Pancreas (tissue), 10 donors: Measurements from ENCODE around the gene IRX4. TPM values are rescaled to one million over a fixed set of nuclear protein-coding genes. Genes with fewer than 3 reads are reported as not detected.

ENCODE experiments used
- ATAC-seq, 4 donors: fragments of 200-7000 bp; cut with Tn5 transposase; one replicate each; pipeline versions ENCODE4 v1.8.0 to v1.9.1; 2020; ENCODE audit warnings: mild to moderate bottlenecking in 4 of 4, moderate library complexity in 4 of 4
- DNase-seq, 6 donors: peaks; one replicate each; pipeline ENCODE4 v3.0.0-alpha.2; 2020
- FAIRE-seq: peaks from 2 replicates; lab custom pipeline; 2012; peaks lifted over from hg19 to GRCh38; lab: Jason Lieb, UNC
- H3K27ac ChIP-seq, 4 donors: fragments of 200-600 bp; sonication (generic); 1 replicate in 3 of 4; 2 replicates in 1 of 4; pipeline versions ENCODE4 v1.5.0 to v1.8.0; 2020
- H3K27me3 ChIP-seq, 4 donors: fragments of 200-600 bp; one replicate each; pipeline ENCODE4 v1.8.0; 2021
- H3K36me3 ChIP-seq, 3 donors: fragments of 200-600 bp; sonication (generic) in 1 of 3; one replicate each; pipeline versions ENCODE4 v1.5.0 to v1.8.0; 2020 to 2021
- H3K4me1 ChIP-seq, 3 donors: fragments of 200-600 bp; one replicate each; pipeline ENCODE4 v1.8.0; 2021
- H3K4me3 ChIP-seq, 4 donors: fragments of 200-600 bp; sonication (generic) in 2 of 4; one replicate each; pipeline versions ENCODE4 v1.5.0 to v1.8.0; 2020 to 2021
- H3K9me3 ChIP-seq, 4 donors: fragments of 200-600 bp; one replicate each; pipeline ENCODE4 v1.8.0; 2021
- WGBS, 2 donors: extraction: QIAGEN DNeasy Blood & Tissue Kit; methylation state at CpG; one replicate each; pipeline ENCODE4 v1.1.7; 2013; 5-methylcytosine and 5-hydroxymethylcytosine counted together
- intact Hi-C, 3 donors: fragments of 100-400 bp; cut with DNase I; formaldehyde crosslinking; loops; one replicate each; pipeline versions ENCODE4 v1.11.1 to v1.14.2; 2022
- polyA plus RNA-seq, 2 donors: library from polyadenylated mRNA; stranded (reverse); fragments of 200-250 nt; gene quantifications; one replicate each; pipeline ENCODE4 v1.2.3, GENCODE V29; 2013
- total RNA-seq, 6 donors: library from RNA; stranded (reverse); fragmentation: NEBNext Ultra II Directional in 4 of 6; extraction: Animal tissue kit (Norgen Biotek cat#: 25700) in 4 of 6; gene quantifications; one replicate each; pipeline versions ENCODE4 v1.2.1 to v1.2.4, GENCODE V29; 2021 to 2023
- TF ChIP-seq, protein P1 (sequence below), 4 donors: fragments of 200-600 bp; sonication (generic) in 3 of 4; IDR thresholded peaks; one replicate each; pipeline versions ENCODE4 v1.5.0 to v1.8.0; 2021; ENCODE audit warnings: antibody characterized with exemption in 4 of 4
- donor health status: healthy with polysubstance abuse.
- donor health status: DM: no; HTN: no; CAD: no; lungs with moderate emphysema.
- donor health status: DM: no; HTN: no; CAD: no.
- donor health status: control.
- donor health status: control.
- donor health status: Bipolar disorder and iron deficiency.
- donor health status: DM: yes; HTN: yes; CAD: no.
- donor health status: DM: no; HTN: no; CAD: no.
- donor health status: DM: no; HTN: no; CAD: no.
- donor health status: DM: yes; HTN: yes; CAD: no.

The IRX4 gene
- total and polyA plus RNA-seq, 8 donors = 0.31 TPM; not detected in 7

DNA sequence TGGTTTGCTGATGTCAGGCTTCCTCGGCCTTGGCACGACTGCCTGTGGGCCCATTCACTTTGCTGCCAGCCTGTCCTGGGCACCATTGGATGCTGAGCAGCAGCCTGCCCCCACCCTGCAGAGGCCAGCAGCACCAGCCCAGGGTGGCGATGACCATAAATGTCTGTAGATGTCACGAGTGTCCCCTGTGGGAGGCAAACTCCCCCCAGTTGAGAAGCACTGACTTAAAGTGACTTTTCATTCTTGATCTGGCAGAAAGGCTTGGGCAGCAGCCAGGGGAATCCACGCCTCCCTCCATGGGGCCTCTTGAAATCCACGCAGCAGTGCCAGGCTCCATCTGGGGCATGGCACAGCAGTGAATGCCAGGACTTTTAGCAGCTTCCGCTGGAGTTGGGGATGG lies 21.8 kb downstream of the IRX4 start:
- TF ChIP-seq, protein P1, sequence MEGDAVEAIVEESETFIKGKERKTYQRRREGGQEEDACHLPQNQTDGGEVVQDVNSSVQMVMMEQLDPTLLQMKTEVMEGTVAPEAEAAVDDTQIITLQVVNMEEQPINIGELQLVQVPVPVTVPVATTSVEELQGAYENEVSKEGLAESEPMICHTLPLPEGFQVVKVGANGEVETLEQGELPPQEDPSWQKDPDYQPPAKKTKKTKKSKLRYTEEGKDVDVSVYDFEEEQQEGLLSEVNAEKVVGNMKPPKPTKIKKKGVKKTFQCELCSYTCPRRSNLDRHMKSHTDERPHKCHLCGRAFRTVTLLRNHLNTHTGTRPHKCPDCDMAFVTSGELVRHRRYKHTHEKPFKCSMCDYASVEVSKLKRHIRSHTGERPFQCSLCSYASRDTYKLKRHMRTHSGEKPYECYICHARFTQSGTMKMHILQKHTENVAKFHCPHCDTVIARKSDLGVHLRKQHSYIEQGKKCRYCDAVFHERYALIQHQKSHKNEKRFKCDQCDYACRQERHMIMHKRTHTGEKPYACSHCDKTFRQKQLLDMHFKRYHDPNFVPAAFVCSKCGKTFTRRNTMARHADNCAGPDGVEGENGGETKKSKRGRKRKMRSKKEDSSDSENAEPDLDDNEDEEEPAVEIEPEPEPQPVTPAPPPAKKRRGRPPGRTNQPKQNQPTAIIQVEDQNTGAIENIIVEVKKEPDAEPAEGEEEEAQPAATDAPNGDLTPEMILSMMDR (IDR thresholded peaks at IDR 0.05) = no peak
- Histone ChIP-seq H3K27me3 (no peaks in the 10 kb centered on the region), H3K27ac (no peak overlapping the region), H3K9me3 (no peaks in the 10 kb centered on the region), H3K4me1 (no peaks in the 10 kb centered on the region), H3K36me3 (no peaks in the 10 kb centered on the region), H3K4me3 (no peak overlapping the region)
- WGBS, 2 donors = 55 to 63% methylated on average over 7 of the region's 7 CpGs
- ATAC-seq (no peak), DNase-seq (peak in 1 of 6 donors; percentile 26), FAIRE-seq (no peak)
- intact Hi-C loops = no loop called here

DNA sequence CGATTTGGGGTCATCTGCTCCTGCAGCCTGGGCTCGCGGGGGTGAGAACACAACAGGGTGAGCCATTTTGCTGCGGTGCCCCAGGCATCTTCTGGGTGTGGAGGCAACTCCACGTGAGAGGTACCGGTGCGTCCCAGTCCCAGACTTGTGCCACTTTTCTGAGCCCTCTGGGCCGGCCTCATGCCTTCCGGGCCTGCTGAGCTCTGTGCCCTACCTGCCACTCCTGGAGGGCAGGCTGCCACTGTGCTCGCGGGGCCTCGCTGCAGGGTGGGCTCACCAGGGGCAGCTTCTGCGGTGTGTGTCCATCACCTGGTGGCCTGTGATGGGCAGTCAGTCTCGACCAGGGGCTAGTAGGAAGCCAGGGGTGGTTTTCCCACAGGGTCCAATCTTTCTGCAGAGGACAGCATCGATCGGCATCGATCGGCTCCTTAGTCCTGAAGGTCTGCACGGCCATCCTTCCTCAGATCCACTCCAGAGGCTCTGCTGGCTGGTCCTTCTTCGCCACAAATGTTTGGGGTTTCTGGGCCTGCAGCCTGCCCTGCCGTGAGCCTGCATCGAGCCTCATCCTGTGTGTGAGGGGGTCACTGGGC lies 22.6 kb downstream of the IRX4 start:
- 66 to 74% methylated on average over 22 of the region's 22 CpGs for WGBS, 2 donors
- Histone ChIP-seq H3K27me3 (no peaks in the 10 kb centered on the region), H3K4me1 (no peaks in the 10 kb centered on the region), H3K27ac (no peak overlapping the region), H3K9me3 (no peaks in the 10 kb centered on the region), H3K4me3 (no peak overlapping the region), H3K36me3 (no peaks in the 10 kb centered on the region)
- intact Hi-C loops = no loop called here
- TF ChIP-seq, protein P1 (IDR thresholded peaks at IDR 0.05) = no peak
- no peak for FAIRE-seq
- no peak for ATAC-seq
- peak in 1 of 6 donors; percentile 54 for DNase-seq

DNA sequence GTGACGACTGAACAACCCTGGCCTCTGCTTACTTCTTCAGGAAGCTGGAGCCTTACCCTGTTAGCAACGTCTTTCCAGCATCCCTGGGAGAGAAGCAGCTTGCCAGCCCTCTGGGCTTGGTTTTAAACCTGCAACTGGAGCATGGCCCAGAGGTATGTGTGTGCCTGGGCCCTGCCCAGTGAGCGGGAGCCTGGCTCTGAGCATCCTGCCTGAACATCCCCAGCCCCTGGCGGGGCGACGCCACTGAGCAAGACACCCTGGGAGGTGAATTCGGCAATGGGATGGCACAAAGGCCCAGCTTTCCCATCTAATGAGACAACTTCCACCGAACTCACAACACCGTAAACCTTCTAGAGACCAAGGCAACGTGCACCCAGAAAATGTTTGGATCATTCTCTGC lies 23.6 kb downstream of the IRX4 start:
- no peaks in the 10 kb centered on the region for H3K27me3 ChIP-seq
- intact Hi-C loops = no loop called here
- H3K4me3 ChIP-seq = no peak overlapping the region
- H3K36me3 ChIP-seq = no peaks in the 10 kb centered on the region
- FAIRE-seq (no peak), ATAC-seq (no peak), DNase-seq (peak in 1 of 6 donors; percentile 25)
- TF ChIP-seq, protein P1 (IDR thresholded peaks at IDR 0.05) = no peak
- H3K4me1 ChIP-seq = no peaks in the 10 kb centered on the region
- 70 to 77% methylated on average over 10 of the region's 10 CpGs for WGBS, 2 donors
- no peak overlapping the region for H3K27ac ChIP-seq
- H3K9me3 ChIP-seq = no peaks in the 10 kb centered on the region

DNA sequence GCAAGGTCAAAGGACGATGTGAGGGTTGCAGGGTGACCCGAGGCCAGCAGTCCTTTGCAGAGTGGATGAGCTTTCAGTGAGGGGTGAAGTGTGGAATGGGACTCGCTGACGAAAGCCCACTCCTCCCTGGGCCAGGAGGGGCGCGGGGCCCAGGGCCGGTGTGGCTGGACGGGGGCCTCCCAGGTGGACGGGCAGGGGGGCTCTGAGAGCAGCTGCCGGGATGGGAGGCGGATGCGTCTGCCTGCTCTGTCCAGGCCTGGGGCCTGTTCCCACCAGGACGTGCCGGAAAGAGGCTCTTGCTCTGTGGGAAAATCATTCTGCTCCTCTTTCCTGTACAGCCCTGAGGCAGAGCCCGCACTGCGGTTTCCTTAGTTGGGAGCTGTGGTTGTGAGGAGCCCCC lies 24.3 kb downstream of the IRX4 start:
- Histone ChIP-seq H3K9me3 (no peaks in the 10 kb centered on the region), H3K4me1 (no peaks in the 10 kb centered on the region), H3K36me3 (no peaks in the 10 kb centered on the region), H3K27me3 (no peaks in the 10 kb centered on the region), H3K4me3 (no peak overlapping the region), H3K27ac (no peak overlapping the region)
- TF ChIP-seq, protein P1 (IDR thresholded peaks at IDR 0.05) = no peak
- peak in 1 of 6 donors; percentile 35 for DNase-seq
- WGBS, 2 donors = 83 to 89% methylated on average over 15 to 16 of the region's 16 CpGs
- no peak for FAIRE-seq
- ATAC-seq = no peak
- intact Hi-C loops = no loop called here

DNA sequence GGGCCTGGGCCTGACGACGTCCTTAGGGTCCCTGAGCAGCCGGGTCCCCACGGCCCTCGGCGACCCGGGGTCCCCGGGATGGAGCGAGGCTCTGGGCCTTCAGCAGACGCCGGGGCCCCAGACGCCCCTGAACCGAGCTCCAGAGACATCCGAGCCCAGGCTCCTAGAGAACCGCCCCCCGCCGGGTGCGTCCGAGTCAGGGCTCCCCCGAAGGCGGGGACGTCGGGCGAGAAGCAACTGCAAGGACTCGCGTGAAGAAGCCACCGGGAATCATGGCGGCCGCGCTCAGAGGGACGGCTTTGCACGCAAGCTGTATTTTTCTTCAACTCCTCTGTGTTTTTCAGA lies 25.5 kb downstream of the IRX4 start:
- H3K27me3 ChIP-seq = no peaks in the 10 kb centered on the region
- H3K4me1 ChIP-seq = no peaks in the 10 kb centered on the region
- DNase-seq = peak in 1 of 6 donors; percentile 55
- no peak overlapping the region for H3K27ac ChIP-seq
- no peaks in the 10 kb centered on the region for H3K9me3 ChIP-seq
- peak overlapping the region in 2 of 4 donors; percentile 18 to 41 for H3K4me3 ChIP-seq
- 64 to 72% methylated on average over 27 to 32 of the region's 32 CpGs for WGBS, 2 donors
- no peaks in the 10 kb centered on the region for H3K36me3 ChIP-seq
- FAIRE-seq = no peak
- intact Hi-C loops = no loop called here
- TF ChIP-seq, protein P1 (IDR thresholded peaks at IDR 0.05) = no peak
- ATAC-seq = no peak
